Endometrium (tissue), 2 donors: Measurements from ENCODE around the gene KCNH2.

ENCODE experiments used
- FAIRE-seq: peaks from 2 replicates; lab custom pipeline; 2012; peaks lifted over from hg19 to GRCh38; lab: Jason Lieb, UNC
- donor health status: control.
- donor health status: control.

KCNH2 gene

DNA sequence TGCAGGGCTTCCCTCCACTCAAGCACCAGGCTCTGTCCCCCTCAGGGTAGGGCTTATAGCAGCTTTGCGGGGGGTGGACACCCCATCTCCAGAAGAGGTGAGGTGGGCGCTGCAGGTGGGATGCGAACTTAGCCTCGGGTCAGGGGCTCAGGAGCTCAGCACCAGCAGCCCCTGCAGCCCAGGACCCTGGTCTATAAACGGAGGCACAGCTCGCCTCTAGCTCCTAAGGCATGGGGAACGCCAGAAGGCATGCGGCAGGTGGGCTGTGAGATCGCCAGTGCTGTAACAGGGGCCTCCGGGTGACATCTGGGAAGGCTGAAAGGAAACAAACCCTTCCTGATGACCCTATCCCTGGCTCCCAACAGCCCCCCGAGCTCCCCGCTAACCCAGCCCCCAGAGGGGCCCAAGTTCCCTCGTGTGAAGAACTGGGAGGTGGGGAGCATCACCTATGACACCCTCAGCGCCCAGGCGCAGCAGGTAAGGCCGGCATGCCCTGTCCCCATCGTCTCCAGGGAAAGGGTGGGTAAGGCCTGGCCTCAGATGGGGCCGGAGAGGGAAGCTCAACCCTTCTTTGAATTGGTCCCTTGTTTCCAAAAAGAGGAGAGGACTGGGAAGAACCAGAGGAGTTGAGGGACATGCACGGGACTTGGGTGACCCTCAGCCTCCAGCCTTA, 16.9 kb upstream of the KCNH2 start:
- no peak for FAIRE-seq

DNA sequence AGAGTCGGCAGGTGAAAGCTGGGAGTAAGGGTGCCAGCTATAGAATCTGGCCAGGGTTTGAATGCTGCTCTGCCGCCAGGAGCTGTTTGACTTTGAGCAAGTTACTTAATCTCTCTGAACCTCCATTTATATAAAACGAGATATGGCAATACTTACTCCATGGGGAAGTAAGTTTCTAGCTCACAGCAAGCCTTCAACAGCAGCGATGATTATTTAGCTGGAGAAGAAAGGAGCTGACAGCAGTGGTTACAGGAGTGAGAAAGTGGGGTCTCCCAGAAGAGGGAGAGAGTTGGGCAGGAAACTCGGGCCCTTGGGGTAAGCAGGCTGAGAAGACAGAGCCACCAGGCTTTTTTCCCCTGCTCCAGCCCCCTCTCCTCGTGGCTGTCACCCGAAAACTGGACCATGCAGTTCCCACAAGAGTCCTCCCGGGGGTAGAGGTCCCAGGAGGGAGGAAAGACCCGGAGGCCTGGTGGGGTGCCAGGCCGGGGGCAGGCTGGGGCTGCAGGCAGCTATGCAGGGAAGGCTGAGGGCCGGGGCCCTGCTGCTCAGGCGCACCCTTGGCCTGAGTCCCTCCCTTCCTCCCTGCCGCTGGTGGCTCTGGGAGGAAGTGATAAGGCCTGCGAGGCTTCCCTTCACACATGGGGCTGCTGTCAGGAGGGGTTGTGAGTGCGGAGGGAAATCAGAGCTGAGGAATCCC, 16.2 kb upstream of the KCNH2 start:
- FAIRE-seq = no peak

GRCh38 chr7:150993511-150993910, 15.4 kb upstream of the KCNH2 start:
- no peak for FAIRE-seq

GRCh38 chr7:150992833-150993302, 14.7 kb upstream of the KCNH2 start:
- FAIRE-seq = no peak

DNA sequence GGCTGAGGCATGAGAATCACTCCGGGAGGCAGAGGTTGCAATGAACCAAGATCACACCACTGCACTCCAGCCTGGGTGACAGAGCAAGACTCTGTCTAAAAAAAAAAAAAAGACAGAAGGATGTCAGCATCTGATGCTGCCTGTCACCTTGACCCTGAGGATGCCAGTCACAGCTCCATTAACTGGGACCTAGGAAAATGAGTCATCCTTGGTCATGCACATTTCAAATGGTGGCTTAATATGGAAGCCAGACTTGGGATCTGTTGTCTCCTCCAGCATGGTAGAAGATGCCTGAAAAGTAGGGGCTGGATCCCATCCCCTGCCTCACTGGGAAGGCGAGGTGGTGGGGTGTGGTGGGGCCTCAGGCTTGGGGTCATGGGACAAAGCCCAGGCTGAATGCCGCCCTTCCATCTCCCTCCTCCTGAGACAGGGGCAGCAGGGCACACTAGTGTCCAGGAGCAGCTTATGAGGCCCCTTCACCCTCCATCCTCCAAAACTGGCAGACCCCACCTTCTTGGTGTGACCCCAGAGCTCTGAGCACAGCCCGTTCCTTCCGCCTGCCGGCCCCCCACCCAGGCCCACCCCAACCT, 14.0 kb upstream of the KCNH2 start:
- FAIRE-seq = no peak

DNA sequence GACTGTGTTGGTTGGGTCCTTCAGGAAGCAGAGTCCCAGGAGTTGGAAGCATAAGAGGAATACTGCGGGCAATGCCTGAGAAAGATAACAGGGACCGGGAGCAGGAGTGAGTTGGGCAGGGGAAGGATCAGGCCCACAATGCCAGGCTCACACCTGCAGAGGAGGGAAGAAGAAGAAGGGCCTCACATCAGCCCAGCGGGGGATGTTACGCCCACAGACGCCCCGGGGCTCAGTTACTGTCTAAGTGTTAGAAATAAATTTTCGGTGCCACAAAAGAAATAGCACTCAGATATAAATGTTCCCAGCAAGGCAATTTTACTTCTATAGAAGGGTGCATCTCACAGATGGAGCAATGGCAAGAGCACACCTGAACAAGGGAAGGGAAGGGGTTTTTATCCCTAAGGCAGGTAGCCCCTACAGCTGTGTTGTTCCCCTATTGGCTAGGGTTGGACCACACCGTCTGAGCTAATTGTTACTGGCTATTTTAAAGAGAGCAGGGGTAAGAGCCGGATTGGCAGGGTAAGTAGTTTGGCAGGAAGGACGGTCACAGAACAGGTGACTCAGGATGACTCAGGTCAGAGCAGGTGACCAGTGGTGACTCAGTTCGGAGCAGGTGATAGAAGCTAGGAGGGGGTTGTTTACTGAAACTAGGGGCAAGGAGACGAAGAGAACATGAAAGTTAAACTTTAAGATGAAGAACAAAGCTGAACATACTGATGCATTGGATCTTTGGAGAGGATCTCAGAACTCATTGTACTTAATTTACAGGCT, 12.5 kb upstream of the KCNH2 start, which contains the start of gene NOS3:
NOS3 (plus strand) TSS at position 602 of the 771 bp plus-strand sequence. CDS start 2,787 bp downstream, outside the sequence.
- FAIRE-seq = no peak

DNA sequence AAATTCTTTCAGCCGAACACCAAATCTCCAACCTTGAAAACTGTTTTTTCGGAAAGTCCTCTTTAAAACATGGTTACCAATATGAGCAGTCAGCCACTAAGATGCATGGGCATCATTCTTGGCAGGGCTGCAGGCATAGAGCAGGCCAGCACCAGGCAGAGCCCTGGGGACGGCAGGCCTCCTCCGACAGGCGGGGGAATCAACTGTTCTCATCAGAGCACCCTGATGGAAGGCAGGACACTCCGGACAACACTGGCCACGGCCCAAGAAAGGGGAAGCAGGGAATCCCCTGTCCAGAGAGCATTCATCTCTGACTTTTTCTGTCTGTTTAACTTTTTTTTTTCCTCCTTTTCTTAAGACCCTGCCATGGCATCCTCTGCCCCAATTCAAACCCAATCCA, 11.3 kb upstream of the KCNH2 start:
- no peak for FAIRE-seq

- FAIRE-seq = no peak
These were observed 10.4 kb upstream of the KCNH2 start for GRCh38 chr7:150988230-150989226.

DNA sequence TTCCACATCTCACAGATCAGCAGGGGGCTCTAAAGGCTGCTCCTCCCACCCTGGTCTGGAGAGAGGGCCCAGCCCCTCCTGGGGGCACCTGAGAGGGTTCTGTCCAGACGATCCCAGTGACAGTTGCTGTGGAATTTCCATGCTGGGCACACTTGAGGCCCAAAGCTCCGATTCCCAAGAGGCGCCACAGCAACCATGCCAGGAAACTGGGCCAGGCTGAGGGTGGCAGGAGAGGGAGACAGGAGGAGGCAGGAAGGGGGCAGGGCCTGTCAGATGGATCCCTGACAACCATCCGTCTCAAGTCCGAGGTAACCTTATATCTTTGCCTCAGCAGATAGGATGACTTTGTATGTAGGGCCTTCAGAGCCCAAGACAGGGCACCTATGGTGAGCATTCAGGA, 8.4 kb upstream of the KCNH2 start:
- FAIRE-seq = no peak

GRCh38 chr7:150986099-150986512, 8.0 kb upstream of the KCNH2 start:
- no peak for FAIRE-seq

- FAIRE-seq = no peak
These were observed 5.8 kb upstream of the KCNH2 start for GRCh38 chr7:150983893-150984368.

DNA sequence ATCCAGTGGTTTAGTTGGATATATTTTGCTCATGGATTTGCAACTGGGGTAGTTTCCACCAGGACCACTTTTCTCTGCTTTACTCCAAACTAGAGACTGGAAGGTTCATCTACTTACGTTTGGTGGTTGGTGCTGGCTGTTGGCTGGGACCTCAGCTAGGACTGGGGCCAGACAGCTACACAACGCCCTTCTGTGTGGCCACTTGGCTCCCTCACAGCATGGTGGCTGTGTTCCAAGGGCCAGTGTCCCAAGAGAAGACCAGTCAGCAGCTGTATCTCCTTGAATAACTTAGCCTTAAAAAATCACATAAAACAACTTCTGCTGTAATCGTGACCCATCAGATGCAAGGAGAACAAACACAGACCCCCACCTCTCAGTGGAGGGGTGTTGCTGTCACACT, 4.2 kb upstream of the KCNH2 start:
- no peak for FAIRE-seq

DNA sequence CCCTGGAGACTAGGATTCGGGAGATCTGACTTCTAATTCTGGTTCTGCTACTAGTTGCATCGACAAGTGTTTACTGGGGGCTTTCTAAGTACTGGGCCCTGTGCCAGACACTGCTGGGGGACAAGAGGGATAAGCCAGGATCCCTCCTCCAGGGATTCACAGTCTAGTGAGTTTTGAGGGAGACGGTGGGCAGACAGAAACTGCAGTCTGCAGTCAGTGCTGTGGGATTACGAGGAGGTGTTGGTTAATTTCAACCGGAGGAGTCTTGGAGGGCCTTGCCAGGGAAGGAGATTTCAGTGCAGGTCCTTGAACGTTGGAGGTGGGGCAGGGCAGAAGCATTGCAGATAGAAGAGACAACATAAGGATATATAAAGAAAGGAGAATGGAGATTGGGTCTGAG, 3.5 kb upstream of the KCNH2 start:
- no peak for FAIRE-seq

- FAIRE-seq = no peak
These were observed 2.5 kb upstream of the KCNH2 start for GRCh38 chr7:150980663-150981062.

DNA sequence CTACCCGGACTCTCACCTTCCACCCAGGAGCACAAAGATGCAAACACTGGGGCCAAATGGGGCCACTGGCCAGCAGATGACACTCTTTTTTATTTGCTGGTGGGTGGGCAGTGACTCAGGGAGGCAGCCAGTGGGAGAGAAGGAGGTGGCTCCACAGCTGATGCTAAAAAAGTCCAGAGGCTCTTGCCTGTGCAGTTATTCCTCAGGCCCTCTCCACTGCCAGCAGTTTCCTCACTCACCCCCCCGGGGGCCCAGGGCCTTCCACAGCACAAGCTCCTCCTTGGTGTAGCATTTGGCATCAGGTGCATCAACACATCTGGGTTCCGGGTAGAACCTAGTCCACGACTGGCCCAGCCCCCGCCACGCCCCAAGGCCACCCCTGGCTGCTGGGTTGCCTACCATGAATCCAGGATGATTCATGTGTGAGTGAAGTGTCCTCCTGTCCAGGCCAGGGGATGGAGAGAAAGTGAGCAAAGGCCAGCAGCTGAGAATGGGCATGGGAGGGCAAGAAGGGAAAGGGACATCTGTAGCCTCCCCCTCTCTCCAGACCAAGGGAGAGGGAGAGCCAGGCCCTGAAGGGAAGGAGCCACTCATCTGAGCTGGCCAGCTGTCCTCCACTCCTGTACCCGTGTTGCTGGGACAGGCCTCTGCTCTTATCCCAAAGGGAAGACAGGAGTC, 1.7 kb upstream of the KCNH2 start:
- no peak for FAIRE-seq

DNA sequence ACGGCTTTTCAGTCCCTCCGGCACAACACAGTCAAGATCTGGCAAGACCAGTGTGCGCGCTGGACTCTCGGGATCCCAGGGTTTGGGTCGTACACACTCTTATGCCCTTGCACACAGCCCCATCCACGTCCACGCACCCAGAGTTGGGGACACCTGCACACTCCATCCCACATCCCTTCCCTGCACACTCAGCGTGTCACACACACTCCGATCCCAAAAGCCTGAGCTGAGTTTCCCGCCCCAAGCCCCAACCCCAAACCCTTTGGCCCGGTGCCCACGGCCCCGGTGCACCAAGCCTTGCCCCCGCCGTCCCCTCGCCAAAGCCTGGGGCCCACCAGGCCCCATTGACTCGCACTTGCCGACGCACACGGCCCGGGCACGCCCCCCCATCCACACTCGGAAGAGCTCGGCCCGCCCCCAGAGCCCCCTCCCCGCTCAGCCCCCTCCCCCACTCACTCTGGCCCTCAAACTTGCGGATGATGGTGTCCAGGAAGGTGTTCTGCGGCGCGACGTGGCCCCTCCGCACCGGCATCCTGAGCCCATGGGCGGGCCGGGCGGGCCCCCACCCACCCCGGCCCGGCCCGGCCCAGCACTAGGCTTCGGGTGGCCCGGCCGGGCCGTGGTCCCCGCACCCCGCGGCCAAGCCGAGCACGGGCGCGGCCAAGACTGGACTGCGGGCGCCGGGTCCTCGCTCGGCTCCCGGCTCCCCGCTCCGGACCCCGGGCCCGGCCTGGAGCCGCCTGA, 567 bp downstream of the KCNH2 start:
- FAIRE-seq = no peak

DNA sequence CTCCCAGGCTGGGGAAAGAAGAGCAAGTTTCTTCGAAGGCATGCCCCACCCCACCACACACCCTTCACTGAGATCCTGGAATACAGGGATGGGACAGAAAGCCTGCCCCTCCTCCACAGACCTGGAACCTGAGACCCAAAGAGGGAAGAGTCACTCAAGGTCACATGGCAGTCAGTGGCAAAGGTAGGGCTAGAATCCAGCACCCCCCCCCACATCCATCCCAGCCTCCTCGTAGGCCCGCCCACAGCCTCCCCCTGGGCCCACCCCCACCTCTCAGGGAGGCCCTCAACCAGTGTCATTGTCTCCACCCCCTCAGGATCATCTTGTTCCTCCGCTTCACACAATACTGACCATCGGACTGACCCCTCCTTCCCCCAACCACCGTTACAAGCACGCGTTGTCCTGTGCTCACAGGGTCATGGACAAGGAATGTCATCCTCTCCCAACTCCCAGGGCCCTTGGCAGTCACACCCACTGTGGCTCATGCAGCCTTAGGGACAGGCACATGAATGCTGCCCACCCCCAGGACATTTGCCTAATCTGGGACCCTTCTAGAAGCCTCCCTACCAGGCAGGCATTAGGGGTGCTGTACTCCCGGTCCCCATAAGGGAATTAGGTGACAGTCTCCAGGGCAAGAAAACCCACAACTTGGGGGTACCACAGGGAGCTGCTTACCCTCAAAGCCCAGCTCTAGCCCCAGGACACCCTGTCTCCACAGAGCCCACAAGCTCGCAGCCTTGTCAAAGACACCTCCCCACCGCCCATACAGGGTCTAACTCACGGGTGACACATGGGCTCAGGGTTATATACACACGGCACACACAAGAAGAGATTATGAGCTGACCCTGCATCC, 1.4 kb downstream of the KCNH2 start:
- FAIRE-seq = no peak

- FAIRE-seq = no peak
These were observed 2.4 kb downstream of the KCNH2 start for GRCh38 chr7:150975536-150976319.
